Left colon (tissue), 2 donors: Measurements from ENCODE around the gene PLBD2. TPM values are rescaled to one million over a fixed set of nuclear protein-coding genes. Genes with fewer than 3 reads are reported as not detected.

Experiments
- ATAC-seq: fragments of 200-7000 bp; cut with Tn5 transposase; one replicate; pipeline ENCODE4 v1.9.1; 2020; ENCODE audit warnings: mild to moderate bottlenecking, moderate library complexity
- DNase-seq, 2 donors: peaks; one replicate each; pipeline ENCODE4 v3.0.0-alpha.2; 2020
- intact Hi-C, 2 donors: fragments of 100-400 bp; cut with DNase I in 1 of 2; cut with micrococcal nuclease in 1 of 2; formaldehyde crosslinking; loops; one replicate each; pipeline versions ENCODE4 v1.11.2 to v1.14.0; 2022; cut with DNase I, micrococcal nuclease
- total RNA-seq, 2 donors: library from RNA; stranded (reverse); fragmentation: NEBNext Ultra II Directional; extraction: Animal tissue kit (Norgen Biotek cat#: 25700); gene quantifications; one replicate each; pipeline ENCODE4 v1.2.1, GENCODE V29; 2021
- donor health status: DM: no; HTN: no; CAD: no.
- donor health status: DM: yes; HTN: yes; CAD: no.

Gene PLBD2
- total RNA-seq, 2 donors from 2014 or later: 17.7 to 23.5 TPM

DNA sequence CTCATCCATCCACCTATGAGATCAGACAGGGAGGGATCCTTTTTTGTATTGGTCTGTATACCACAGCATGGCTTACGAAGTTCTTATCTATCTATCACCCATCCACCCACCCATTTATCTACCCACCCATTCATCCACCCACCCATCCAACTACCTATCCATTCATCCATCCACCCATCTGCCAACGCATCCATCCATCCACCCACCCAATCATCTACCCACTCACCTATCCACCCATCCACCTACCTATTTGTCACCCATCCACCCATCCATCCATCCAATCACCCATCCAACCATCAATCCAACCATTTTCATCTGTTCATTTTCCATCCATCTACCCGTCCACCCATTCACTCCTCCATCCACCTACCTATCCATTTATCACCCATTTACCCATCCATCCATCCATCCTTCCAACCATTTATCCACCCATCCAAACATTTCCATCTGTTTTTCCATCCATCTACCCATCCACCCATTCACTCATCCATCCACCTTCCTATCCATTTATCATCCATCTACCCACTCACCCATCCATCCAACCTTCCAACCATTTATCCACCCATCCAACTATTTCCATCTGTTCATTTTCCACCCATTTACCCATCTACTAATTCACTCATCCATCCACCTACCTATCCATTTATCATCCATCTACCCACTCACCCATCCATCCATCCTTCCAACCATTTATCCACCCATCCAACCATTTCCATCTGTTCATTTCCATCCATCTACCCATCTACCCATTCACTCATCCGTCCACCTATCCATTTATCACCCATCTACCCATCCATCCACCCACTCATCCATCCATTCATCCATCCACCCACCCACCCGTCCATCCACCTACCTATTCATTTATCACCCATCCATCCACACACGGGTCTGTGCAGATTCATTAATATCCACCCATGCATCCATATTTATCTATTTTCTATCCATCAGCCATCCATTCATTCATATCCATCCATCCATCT lies 32.0 kb downstream of the PLBD2 start:
- DNase-seq: no peak
- ATAC-seq: no peak
- intact Hi-C loops: no loop called here

DNA sequence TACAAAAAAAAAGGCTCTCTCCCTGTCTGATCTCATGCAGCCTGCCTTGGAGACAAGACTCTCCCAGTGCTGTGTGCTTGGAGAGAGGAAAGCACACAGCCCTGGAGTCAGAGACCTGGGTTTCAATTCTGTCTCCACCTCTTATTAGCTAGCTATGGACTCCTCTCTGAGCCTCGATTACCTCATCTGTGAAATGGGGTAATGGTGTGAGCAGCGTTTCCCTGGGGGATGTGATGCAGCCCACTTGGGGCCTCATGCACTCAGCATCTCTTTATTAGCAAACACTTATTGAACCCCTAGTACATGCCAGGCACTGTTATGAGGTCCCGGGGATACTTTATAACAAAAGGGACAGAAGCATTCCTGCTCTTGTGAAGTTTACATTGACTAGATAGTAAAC lies 32.8 kb downstream of the PLBD2 start:
- intact Hi-C loops: no loop called here
- no peak for DNase-seq
- ATAC-seq: no peak

DNA sequence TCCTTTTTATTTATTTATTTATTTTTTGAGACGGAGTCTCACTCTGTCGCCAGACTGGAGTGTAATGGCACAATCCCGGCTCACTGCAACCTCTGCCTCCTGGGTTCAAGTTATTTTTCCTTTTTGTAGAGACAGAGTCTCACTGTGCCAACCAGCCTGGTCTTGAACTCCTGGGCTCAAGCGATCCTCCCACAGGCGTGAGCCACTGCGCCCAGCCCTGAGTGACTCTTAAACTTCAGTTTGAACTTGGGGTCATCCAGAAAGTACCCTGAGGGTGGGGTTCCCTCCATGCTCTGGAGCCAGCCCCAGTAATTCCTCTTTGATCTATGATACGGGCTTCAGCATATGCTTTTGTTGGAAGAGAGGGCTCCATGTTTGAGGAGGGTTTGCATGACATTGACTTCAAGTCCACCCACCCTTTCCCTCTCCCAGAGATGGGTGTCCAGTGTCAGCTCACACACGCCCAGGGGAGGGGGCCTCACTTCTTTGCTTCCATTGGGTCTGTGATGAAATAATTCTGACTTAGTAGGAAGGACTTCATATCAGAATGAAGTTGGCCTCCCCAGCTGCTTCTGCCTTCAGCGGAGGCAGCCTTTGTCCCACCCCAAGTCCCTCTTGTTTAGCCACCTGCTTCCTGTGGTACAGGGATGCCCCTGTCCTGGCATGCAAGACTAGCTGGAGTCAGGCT lies 33.4 kb downstream of the PLBD2 start:
- no peak for DNase-seq
- intact Hi-C loops: no loop called here
- ATAC-seq: no peak

DNA sequence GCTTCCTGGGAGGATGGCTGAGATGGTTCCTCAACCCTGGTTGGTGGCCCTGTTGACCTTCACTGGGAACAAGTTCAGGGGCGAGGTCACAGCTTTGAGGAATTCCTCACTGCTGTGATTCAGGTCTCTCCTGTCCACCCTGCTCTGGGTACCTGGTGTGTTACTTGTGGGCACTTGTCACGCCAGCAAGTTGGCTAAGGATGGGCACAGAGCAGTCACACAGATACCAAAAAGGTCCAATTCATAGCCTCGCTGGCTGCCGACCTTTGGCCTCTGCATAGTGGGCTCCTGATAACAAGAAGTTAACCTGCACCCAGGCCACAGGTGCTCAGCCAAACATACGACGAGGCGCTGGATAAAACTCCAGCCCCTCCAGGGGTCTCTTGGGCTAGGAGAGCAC lies 34.1 kb downstream of the PLBD2 start:
- DNase-seq (no peak), ATAC-seq (no peak)
- intact Hi-C loops: no loop called here

DNA sequence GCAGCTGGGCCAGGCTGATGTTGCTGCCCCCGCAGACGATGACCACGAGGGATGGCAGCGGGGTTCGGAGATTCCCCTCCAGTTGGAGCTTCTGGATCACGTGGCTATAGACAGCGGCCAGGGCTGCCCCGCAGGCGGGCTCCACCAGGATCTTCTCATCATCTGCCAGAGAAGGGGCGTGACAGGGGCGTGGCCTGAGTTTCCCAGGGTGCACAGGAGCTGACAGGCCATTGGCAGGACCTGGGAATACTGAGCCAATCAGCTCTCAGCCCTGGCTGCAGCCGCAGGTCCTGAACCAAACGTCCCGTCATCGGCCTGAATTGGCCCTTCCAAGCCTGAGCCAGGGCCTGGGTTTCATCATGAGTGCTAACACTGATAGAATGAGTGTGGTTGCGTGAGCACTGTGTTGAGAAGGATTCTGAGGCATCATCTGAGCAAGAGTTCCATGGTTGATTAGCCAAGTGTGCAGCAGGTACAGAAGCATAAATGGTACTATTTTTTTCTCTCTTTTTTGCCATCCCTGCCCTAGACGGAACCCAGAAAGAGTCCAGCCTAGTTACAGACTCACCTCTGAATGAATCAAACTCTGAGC lies 34.7 kb downstream of the PLBD2 start:
- no peak for DNase-seq
- intact Hi-C loops: no loop called here
- peak; percentile 17 for ATAC-seq

DNA sequence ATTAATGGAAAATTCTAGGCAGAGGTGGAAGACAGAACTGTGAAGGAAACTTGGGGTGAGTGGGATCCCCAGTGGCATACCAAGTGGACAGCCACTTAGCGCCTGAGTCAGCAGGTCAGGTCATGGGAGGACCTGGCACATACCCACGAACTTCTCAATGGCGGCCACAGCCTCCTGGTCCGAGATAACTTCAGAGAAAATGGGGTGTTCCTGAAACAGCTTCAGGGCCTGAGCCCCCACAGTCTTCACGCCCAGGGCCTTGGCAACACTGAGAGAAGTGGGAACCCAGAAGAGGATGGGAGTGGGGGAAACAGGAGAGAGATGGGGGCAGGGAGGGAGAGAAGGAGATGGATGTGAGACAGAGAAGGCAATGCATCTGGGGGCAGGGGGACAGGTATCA lies 35.4 kb downstream of the PLBD2 start:
- intact Hi-C loops: no loop called here
- ATAC-seq (no peak), DNase-seq (no peak)

DNA sequence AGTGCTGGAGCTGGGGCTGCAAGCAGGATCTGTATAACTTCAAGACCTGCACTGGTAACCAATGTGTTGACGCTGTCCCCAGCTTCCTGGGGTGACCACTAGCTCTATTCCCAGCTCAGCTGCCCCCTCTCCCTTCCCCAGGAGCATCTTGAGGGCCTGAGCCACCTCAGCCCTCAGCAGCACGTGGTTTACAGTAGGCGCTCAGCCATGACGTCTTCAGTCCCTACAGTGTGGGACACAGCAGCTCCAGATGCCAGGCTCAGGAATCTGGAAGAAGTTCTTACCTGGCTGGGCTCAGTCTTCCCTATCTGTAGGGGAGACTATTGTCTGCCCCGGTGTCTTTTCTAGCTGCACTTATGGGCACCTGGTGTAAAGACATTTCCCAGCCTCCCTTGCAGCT lies 36.7 kb downstream of the PLBD2 start:
- ATAC-seq (no peak), DNase-seq (no peak)
- intact Hi-C loops: no loop called here

DNA sequence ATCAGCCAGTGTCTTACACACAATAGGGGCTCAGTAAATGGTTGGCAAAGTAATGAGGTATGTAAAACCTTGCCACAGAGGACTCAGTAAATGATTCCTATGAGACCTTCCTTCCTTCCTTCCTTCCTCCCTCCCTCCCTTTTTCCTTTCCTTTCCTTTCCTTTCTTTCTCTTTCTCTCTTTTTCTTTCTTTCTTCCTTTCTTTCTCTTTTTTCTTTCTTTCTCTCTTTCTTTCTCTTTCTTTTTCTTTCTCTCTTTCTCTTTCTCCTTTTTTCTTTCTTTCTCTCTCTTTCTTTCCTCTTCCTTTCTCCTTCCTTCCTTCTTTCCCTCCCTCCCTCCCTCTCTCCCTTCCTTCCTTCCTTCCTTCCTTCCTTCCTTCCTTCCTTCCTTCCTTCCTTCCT lies 37.8 kb downstream of the PLBD2 start:
- DNase-seq: no peak
- ATAC-seq: no peak
- intact Hi-C loops: no loop called here

DNA sequence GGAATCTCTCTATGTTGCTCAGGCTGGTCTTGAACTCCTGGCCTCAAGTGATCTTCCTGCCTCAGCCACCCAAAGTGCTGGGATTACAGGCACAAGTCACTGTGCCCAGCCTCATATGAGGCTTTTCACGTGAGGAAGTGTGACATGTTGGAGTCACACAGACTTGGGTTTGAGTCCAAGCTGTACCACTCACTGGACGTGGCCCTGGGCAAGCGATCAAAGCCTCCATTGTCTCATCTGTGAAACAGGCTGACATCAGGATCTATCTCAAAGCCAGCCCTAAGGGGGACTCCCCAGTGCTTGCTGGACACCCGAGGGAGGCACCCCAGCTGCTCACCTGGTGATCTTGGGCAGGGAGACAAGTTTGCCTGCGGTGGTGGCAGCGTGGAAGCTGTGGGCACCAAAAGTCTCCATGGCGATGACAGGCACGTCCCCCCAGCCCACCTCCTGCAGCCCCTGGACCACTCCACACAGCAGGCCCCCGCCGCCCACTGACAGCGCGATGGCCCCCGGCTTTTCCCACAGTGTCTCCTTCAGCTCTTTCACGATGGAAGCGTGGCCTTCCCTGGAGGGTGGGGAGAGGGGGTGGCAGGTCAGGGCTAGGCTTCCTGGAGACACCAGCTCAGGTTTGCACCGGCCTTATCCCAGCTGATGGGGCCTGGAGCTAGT lies 38.6 kb downstream of the PLBD2 start:
- no peak for ATAC-seq
- no peak for DNase-seq
- intact Hi-C loops: no loop called here

DNA sequence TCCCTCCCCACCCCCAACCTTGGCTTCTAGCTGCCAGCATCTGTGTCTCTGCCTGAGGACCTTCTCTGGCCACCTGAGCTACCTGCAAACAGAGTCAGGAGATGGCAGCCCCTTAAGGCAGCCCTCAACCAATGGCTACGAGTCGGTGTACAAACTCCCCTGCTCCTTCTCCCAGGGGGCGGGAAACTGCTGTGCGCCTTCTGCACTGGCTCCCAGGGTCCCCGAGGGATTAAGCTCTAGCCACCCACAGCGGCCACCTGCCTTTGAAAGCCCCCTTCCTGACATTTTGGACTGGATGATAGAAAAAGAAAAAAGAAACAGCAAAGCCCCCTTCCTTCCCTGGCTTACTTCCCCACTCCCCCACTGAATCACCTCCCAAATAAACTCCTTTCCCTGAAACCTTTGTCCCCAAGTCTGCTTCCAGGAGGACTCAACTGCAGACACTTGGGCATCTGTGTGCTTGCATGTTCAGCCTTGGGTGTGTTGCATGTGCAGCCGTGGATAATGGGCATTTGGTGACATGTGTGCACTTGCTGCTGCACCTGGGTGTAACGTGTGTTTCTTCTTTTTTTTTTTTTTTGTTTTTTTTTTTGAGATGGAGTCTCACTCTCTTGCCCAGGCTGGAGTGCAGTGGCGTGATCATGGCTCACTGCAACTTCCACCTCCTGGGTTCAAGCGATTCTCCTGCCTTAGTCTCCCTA lies 39.3 kb downstream of the PLBD2 start:
- intact Hi-C loops: no loop called here
- ATAC-seq (no peak), DNase-seq (no peak)

DNA sequence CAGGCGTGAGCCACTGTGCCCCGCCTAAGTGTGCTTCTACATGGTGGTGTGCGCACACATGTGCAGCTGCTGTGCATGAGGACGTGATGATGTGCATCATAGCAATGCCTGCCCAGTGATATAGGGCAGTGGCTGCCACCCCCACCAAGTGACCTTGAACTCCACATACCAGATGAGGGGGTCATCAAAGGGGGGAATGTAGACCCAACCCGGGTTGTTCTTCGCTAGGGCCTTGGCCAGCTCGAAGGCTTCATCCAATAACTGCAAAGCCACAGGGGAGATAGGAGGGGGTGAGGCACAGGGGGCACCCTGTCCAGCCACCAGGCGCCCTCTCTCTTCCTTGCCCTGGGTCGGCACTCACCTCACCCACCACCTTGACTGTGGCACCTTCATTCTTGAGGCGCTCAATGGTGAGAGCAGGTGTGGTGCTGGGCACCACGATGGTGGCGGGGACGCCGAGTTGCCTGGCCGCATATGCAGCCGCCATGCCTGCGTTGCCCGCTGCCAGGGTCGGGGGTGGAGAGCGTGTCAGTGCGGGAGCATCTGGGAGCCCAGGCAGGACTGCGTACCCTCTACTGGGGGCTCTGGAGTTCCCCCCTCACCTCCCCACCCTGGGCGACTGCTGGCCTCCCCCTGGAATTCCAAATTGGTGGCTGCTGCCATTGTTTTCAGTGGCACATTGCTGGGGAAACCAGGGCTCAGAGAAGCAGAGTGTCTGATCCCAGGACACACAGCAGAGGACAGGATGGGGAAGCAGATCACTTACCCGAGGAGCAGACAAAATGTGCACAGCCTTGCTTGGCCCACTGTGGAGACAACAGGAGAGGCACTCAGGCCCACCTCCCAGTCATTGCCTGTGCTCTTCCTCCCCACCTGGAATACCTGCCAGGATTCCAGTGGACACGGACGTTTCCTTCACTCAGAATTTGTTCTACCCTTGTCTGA lies 40.2 kb downstream of the PLBD2 start:
- ATAC-seq (no peak), DNase-seq (no peak)
- intact Hi-C loops: no loop called here

DNA sequence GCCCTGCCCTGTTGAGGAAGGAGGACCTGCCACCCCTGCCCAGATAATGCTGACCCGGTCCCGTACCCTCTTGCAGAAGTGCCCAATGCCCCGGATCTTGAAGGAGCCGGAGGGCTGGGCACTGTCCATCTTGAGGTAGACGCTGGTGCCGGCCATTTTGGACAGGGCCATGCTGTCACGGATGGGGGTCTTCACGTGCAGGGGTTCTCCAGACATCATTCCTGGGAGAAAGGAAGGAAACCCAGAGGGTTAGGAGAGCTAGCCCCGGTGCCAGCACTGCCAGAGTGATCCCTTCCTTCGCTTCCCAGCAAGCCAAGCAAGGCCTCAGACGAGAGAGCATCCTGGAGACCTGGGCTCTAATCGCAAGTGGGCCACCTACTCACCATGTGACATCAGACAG lies 41.1 kb downstream of the PLBD2 start:
- DNase-seq (no peak), ATAC-seq (no peak)
- intact Hi-C loops: no loop called here

DNA sequence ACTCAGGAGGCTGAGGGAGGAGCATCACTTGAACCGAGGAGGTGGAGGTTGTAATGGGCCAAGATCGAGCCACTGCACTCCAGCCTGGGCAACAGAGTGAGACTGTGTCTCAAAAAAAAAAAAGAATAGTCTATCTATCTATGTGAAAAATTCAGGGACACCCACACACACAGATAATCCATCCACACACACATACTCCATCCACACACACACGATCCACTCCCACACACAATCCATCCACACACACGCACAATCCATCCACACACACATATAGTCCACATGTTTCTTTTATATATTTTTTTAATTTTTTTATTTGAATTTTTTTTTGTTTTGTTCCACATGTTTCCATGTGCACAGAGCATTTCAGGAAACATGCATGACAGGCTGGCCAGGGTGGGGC lies 42.0 kb downstream of the PLBD2 start:
- no peak for ATAC-seq
- DNase-seq: no peak
- intact Hi-C loops: no loop called here

DNA sequence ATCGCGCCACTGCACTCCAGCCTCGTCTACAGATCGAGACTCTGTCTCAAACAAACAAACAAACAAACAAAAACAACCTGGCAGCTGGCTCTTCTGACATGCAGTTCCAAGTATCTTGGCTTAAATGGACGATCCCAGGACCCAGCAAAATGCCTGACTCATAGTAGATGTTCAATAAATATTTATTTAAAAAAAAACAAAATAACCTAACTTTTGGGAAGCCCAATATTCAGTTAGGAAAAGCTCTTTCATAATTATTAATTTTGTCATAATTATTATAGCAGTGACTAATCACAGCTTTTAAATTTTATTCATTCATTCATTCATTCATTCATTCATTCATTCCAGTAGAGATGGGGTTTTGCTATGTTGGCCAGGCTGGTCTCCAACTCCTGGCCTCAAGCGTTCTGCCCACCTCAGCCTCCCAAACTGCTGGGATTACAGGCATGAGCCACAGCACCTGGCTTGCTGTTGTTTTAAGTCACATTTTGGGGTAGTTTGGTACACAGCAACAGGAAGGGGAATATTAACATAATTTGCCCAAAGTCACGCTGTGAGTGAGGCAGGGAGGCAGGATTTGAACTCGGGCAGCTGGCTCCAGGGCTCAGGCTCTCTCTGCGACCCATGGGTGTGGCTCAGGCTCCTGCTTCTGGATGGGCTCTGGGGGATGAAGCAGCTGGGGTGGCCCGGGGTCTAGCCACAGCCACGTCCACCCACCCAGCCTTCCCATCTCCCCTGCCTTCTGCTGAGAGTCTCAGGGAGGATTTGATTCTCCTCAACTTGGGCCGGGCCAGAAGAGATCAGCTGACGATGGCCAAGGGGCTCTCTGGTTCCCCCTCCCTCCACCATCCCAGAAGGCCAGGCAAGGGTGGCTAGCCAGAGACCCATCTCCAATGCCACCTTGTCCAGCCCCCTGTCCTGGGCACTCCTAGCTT lies 42.9 kb downstream of the PLBD2 start:
- intact Hi-C loops: no loop called here
- no peak for ATAC-seq
- DNase-seq: no peak

DNA sequence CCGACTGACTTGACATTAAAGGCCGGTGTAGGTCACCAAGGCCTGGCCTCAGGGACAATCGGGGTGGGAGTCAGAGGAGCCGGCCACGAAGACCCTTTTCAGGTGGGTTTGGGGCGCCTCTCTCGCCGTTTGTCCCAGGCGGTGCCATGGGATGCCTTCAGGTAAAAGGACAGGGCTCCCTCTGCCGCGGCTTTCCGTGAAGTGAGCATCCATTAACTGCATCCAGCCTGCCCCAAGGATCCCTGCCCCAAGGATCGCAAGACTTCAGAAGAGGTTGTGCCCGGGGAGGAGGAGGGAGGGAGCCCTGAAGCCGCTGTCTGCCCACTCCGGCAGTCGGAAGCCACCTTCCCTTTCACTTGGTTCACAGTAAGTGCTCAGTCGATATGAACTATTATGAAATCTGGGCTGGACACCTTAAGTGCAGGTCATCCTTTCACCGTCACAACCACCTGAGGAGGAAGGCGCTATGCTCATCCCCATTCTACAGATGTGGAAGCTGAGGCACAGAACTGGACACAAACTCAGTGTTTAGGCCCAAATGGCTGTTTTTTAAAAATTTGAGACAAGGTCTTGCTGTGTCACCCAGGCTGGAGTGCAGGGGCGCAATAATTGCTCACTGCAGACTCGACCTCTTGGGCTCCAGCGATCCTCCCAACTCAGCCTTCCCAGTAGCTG lies 44.3 kb downstream of the PLBD2 start:
- intact Hi-C loops: no loop called here
- no peak for DNase-seq
- ATAC-seq: no peak
